A172 (cell line): Measurements from ENCODE around the gene MESD. TPM values are rescaled to one million over a fixed set of nuclear protein-coding genes. Genes with fewer than 3 reads are reported as not detected.

Experiments
- DNase-seq: peaks from one replicate; pipeline ENCODE4 v3.0.0-alpha.2; 2015; ENCODE audit warnings: low spot score
- total RNA-seq: library from RNA; depleted of rRNA; stranded (reverse); fragments of >200 nt; shearing (Covaris generic); gene quantifications from 2 replicates; pipeline ENCODE4 v1.2.3, GENCODE V29; 2014; rRNA removed

The MESD gene
- 19.5 and 20.2 TPM in 2 replicates for total RNA-seq

DNA sequence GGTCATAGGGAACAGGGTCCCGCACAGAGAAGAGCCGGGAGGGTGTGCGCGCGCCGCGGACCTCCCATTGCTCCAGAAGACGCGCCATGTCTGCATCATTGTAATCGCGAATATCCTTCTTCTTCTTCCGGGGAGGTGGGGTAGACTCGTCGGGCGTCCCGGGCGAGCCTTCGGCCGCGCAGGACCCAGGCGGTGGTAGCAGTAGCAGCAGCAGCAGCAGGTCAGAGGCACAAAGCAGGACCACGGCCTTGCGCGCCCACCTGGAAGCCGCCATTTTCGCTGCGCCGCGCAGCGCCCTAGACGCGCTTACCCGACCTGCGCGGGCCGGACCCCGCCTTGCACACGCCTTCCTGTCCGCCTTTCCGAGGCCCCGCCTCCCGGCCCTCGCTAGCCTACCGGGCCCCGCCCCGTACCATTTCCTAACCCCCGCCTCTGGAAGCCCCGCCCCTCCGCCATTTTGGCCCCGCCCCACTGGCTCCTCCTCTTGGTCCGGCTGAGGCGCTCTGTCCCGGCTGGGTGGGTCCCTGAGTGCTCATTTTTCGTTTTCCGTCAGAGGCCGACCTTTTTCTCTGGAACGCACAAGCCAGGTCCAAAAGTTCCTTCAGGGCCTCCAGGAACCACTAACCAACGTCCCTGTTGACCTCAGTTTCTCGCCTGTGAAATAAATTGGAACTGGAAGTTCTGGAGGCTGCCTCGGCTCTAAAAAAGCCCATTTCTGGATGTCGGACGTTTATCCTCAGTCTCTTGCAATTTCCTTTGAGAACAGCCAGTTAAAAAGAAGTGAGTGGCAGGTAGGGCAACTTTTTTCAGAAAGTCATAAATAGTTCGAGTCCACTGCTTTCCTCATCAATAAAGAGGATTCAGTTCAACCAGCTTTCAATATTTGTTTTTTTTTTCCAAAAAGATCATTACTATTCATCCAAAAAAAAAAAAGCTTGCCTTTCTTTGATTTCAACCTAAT is at the start of gene MESD:
Gene MESD, minus strand, starts transcription at position 302 of the 961 bp plus-strand sequence. Its CDS starts 28 bp downstream, at position 274.
- DNase-seq = peak; percentile 84

DNA sequence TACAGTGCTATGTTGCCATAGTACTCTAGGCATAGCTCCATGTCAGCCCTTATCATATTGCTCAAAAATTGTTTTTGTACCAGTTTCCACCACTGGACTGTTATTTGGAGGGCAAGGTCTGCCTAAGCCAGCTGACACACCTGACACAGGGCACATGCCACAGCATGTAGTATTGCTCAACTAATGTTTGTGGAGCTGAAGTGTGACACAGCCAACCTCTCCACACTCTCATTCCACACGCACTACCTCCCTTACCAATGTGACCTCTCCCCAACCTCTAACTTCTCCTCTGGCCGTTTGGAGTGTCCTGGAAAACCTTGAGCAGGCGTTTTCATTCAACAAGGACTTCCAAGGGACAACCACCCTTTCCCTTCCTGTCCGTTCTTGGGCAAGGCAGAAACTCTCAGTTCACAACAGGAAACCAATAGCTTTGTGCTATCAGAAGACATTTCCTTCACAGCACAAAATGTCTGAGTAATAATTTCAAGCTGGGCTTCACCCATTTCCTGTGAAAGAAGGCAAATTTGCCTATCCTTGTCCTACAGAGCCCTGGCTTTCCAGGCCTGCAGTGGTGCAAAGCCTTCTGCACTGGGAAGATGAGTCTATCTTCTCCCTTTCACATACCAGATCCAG is 49.5 kb upstream of the MESD start:
- no peak for DNase-seq

DNA sequence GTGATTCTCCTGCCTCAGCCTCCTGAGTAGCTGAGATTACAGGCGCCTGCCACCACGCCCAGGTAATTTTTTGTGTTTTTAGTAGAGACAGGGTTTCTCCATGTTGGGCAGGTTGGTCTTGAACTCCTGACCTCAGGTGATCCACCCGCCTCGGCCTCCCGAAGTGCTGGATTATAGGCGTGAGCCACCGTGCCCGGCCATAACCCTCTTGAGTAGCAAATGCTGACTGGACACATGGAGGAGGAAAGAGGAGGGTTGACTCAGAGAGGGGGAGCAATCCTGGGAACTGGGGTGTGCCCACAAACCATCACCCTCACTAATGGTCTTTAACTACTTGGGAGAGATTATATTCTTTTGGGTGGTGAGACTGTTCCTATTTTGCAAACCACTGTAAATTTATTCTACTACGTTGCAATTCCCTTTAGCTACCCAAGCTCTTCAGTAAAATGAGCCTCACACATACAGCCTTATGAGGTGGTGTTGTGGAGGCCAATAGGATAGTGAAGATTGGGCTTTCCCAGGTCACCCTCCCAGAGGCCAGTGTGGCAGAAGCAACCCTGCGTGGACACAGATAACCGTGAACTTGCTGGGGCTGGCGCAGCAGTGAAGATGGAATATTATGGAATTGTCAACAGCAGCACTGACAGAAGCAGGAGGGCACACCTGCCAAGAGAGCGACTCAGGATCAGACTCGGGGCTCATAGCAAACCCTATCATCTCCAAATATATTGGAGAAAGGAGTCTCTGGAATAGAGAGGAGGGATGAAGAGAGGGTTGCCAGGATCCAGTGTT is 48.5 kb upstream of the MESD start:
- no peak for DNase-seq

DNA sequence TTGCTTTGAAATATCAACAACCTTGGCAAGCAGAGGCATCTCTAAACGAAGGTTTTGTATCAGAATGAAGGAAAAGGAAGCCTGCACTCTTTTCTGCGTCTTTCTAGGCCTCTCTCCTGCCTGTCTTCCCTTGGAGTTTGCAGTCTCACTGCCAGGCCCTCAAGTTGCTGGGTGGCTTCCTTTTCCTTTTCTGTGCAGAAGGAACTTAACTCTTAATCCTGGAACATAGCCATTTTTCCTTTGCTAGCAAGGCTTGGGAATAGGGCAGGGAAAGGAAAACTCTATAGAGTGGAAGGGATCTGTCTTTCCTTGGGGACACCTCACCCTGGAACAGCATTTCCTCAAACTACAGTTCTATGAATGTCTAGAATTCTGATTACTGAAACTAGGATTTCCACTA is 43.9 kb upstream of the MESD start:
- DNase-seq = no peak

DNA sequence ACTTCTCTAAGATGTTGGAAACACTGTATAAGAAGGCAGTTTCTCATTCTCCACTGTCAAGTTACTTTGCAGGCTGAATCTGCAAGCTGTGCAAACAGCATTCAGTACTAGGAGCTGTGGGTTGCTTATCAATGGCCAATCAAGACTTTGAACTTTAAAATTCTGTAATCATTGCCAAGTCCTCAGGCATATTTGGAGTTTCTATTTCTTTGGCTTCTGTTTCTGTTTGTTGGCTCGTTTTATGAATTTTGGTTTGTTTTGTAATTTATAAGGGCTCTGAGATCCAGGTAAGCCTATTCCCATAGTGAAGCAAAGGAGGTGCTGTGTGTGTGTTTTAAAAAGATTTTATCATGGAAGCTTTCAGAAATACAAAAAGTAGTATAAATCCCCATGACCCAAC is 43.2 kb upstream of the MESD start:
- DNase-seq = no peak

DNA sequence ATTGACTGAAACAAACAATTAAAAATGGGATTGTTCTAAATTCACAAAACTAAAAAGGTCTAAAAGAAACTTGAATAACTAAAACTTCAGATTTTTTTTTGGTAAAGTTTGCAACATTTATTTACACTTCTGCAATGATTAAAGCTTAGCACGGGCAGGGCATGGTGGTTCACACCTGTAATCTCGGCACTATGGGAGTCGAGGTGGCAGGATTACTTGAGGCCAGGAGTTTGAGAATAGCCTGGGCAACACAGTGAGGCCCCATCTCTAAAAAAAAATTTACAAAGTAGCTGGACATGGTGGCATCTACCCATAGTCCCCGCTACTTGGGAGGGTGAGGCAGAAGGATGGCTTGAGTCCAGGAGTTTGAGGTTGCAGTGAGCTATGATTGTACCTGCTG is 42.7 kb upstream of the MESD start:
- no peak for DNase-seq

DNA sequence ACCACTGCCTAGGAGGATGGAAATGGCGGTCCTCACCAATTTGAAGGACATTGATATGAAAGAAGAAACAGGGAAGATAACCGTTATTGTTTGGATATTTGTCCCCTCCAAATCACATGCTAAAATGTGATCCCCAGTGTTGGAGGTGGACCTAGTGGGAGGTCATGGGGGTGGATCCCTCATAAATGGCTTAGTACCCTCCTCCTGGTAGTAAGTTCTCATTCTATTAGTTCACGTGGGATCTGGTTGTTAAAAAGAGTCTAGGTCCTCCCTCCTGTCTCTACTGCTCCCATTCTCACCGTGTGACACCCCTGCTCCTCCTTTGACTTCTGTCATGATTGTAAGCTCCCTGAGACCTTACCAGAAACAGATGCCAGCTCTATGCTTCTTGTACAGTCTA is 41.6 kb upstream of the MESD start:
- DNase-seq = no peak

DNA sequence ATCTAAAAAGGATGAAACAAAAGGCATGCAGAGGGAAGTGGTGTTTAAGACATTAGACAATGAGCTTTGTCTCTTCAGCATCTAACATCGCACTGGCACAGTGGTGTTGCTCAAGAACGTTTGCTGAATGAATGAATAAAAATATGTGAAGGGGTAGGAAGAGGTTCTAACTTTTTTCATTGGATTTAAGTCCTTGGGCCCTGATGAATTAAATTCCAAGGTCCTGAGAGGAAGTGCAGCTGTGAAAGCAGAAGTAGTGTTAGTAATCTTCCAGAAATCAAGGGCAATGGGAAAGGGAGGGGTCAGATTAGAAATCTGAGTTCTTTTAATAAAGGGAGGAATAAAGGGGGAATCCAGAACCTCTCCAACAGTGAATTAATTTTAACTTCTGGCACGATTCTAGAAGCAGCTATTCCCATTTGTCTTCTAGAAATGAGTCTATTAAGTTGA is 40.7 kb upstream of the MESD start:
- DNase-seq = no peak

DNA sequence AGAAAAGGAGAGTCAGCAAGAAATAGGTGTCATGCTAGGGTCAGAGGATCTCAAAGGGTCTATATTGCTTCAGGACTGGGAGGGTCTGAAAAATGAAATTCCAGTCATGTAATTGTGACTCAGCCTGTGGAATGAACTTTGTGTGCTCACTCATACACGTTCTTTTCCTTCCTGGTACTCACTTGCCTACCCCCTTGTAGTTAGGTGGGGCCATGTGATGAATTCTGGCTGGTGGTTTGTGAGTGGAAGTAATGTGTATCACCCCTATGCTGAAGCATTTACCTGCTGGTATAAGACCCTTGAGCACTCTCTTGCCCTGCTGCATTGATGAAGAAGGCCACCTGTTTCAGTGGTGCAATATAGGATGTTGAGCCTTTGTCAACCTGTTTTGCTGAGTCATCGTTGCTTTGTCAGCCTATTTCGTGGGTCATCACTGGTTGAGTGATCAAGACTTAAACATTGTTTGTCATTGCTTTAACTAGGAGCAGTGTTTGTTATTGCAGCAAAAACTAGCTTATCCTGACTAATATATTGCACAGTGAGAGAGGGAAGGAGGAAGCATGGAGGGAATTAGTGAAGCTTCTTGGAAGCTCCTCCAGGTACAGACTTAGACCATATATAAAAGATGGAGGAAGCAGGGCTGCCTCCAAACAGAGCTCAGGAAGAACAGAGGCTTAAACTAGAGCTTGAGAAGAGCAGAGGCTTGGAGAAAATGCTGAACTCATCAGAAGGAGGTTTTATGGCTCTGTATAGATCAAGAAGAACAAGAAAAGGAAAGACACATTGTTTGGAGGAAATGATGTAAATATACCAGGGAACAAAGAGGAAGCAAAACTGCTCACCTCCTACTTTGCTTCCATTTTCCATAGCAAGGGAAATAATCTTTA is 40.0 kb upstream of the MESD start:
- DNase-seq = no peak

DNA sequence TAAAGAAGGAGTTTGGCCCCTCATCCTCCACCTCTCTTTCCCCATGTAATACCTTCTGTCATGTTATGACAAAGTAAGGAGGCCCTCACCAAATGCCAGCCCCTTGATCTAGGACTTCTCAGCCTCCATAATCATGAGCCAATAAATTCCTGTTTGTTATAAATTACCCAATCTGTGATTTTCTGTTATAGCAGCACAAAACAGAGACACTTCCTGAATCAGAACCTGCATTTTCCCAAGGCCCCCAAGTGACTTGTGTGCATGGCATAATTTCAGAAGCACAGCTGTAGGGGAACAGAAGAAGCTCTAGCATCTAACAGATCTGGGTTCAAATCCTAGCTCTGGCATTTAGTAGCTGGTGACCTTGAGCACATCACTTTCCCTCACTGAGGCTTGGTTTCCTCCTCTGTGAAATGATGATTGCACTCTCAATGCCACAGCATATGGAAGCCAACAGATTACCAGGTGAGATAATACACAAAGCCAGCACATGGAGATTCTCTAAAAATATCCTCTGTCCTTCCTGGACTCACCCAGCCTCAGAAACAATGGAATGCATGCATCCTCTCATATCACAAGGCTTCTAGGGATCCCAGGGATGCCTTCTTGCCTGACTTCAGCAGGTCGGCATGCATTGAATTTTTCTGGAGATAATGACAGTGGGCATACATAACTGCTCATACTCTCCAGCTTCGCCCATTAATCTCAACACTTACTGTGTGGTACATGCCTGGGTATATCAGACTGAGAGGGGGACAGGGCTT is 37.4 kb upstream of the MESD start:
- peak; percentile 23 for DNase-seq

DNA sequence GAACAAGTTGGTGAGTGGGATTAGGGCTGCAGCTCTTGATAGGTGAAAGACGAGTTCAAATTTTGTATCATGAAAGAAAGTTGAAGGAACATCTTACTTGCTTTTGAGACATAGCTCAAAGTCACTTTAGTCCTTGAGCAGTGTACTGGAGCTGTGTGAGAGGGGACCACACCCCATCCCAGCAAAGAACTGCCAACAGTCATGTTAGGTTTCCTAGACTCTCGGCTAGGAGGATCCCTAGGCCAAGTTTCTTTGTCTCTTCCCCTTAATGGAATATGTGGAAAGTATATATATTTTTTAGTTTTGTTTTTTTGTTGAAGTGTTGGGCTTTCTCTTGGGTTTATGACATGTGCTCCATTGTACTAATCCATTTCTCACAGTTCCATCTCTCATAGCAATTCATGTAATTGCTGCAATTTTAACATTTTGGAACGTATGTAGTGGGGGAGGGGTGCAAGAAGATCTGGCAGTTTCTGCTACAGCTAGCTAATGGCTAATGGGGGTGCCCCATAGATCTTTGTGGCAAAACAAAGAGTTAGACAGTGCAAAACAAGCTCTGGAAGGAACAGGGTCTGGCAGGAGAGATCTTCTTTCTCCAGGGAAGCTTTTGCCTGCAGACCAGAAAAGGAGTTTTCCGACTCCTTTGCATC is 36.2 kb upstream of the MESD start:
- DNase-seq = no peak

DNA sequence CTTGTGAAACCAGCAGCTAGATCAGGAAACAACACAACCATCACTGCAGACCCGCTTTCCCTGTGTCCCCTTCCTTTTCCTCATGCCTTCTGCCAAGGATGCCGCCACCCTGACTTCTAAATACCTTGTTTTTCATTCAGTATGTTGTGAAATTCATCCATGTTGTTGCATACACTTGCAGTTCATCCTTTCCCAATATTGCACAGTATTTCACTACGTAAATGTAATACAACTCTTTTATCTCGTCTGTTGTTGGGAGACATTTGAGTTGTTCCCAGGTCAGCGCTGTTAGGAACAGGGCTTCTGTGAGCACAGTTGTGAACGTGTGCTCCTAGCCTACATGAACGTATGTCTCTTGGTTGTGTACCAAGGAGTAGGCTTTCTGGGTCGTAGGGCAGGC is 35.3 kb upstream of the MESD start:
- no peak for DNase-seq

DNA sequence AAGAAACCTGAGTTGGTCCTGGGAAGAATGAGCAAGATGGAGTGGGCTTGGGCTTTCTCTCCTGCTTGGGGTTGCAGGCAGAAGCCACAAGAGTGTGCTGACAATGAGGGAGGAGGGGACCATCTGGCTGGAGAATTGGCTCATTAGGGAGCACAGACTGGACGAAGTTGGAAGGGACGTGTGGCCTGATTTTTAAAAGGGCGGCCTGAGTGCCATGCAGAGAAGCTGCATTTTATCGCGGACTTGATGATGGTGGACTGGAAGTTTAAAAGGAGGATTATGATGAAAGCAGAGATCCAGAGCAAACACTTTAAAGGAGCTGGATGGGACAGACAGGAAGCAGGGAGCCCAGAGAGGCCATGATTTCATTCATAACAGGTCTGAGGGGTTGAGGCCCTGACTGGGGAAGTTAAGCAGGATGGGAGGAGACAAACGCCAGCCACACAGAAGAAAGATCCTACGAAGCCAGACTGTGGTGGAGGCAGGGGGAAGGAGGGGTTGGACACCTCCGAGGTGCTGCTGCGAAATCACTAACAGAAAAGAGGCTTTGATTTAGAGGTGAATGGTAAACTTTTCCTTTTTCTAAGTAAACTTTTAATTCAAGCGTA is 34.8 kb upstream of the MESD start:
- no peak for DNase-seq

DNA sequence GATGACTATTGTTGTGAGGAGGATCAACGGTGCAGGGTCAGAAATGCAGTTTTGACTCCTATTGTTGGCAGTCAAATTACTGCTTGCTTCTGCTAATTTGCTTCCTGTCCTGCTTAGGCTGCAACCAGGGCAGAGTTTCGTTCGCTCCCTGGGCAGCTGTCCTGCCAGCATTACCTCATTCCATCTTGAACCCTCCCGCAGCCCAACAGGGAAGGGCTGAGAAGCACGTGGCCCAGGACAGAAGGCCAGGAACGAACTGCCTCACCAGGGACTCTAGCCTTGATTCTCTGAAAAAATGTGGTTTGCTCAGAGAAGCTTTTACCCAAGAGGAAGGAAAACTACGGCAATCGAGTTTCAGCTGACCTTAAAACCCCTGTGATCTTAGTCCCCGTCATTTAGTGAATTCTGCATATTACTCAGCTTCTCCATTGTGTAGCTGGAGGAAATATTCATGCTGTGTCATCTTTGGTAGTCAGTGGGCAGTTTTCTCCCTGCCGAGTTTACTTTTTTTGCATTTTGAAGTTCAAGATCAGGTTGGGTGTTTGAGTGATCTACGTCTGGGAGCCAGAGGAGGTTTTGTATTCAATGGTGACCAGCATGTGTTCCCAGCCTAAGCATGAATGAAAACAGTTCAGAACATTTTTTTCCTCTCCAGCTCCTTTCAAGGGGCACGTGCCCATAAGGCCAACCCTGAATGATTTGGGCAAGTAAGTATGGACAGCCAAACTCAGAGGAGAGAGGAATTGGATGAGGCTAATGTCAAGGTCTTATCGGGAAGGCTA is 34.1 kb upstream of the MESD start:
- no peak for DNase-seq

DNA sequence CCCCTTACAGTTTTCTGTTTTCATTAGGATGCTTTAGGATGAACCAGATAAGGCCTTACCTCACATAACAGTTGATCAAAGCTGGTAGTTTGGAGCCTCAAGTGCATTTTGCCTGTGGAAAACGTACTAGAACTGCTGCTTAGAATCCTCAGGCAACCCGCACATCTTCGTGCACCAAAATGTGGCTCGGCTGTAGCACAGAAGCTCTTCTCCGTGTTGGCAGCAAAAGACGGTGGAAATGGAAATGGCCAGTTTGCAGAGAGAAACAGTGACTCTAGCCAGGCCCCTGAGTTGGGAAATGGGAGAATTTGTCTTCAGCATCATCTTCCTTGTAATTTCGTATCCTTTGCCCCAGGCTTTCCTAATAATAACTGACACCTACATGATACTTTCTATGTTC is 31.7 kb upstream of the MESD start:
- DNase-seq = no peak

DNA sequence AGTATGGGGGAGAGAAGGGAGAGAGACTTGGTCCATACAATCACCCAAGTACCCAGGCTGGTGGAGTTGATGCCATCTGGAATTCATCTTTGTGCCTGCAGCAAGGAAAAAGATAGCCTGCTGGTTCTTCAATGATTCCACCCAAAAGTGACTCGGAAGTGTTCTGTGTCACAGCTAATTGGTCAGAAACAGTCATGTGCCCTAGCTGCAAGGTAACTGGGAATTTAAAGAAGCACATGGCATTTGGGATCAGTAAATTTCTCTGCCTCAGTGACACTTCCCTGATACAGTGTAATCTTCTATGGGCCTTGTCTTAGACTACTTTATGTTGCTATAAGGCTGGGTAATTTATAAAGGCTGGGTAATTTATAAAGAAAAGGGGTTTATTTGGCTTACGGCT is 28.6 kb upstream of the MESD start:
- no peak for DNase-seq

DNA sequence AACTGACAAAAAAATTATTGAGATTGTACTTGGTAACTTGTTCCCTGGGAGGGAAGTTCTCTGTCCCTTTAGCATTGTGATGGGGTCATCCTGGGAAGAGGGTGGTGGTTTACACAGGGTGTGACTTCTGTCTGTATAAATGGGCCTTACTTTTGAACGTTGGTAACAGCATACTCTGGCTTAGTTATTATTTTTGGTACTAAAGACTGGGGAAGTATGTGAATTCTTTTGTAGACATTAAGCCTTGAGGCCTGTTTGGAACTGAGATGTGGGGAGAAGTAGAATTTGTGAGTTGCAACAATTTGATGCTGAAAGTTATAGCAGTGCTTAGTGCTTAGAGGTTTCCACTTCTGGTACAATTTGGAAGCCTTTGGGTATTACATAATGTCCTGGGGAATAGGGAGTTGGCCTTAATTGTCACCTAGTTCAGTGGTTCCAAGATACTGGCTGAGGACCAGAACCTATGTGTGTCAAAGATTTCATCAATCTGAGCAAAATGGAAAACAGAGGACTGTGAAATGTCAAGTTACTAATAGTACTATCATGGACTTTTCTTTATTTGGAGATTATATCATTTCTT is 27.0 kb upstream of the MESD start:
- no peak for DNase-seq
